KBM-7 (cell line): Measurements from ENCODE around the gene TMEM150A.
"Not testable (repeated sequence)": the region's sequence is repeated elsewhere in the genome, so short reads cannot be mapped to it uniquely, and the experiment has no call there.

Experiments
- DNase-seq: peaks from one replicate; pipeline ENCODE4 v3.0.0-alpha.2; 2015
- in situ Hi-C: fragments of 300-500 bp; cut with MboI; formaldehyde crosslinking; loops from 2 replicates; pipeline ENCODE4 v1.14.3; 2020; ENCODE audit warnings: low sequenced_read_pairs, low pct_unique_long_range_greater_than_20kb, mixed read lengths

The TMEM150A gene

DNA sequence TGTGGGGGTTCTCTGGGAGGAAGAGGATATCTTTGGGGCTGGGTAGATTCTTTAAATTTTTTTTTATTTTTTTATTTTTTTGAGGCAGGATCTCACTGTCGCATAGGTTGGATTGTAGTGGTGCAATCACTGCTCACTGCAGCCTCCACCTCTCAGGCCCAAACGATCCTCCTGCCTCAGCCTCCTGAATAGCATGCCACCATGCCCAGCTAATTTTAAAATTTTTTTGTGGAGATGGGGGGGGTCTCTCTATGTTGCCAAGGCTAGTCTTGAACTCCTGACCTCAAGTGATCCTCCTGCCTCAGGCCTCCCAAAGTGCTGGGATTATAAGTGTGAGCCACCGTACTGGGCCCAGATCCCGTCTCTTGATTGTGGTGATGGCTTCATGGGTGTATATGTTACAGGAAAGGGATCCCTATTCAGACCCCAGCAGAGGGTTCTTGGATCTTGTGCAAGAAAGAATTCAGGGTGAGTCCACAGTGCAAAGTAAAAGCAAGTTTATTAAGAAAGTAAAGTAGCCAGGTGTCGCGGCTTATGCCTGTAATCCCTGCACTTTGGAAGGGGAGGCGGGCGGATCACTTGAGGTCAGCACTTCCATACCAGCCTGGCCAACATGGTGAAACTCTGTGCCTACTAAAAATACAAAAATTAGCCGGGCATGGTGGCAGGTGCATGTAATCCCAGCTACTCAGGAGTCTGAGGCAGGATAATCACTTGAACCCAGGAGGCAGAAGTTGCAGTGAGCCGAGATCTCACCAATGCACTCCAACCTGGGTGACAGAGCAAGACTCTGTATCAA, 11.4 kb upstream of the TMEM150A start:
- no peak for DNase-seq
- in situ Hi-C loops, result no loop called here

- DNase-seq, result peak; percentile 93
- in situ Hi-C loops, result no loop called here
Observed at GRCh38 chr2:85611705-85612587, 9.4 kb upstream of the TMEM150A start, which contains the start of gene C2orf68. Gene C2orf68, minus strand, starts transcription at chr2:85612066. Its CDS starts 82 bp downstream, at chr2:85611984.

DNA sequence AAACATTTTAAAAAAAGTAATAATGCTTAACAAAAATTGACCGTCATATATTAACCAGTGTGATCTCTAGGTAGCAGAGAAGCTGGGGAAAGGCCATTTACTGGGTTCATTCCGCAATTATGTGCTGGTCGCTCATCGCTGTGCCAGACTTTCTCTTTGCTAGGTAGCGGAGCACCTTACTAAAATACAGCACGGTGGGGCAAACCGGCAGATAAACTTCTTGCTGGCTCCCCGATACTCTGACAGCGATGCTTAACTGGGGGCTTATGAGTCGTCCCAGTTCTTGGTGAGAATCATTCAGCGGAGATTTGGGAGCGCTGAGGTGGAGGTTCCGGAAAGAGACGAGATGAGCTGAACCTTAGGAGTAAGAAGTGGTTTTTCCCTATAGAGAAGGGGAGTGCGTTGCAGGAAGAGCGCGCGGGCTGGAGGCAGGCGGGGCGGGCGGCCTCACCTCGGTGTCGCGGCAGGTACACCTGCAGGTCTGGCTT, 8.8 kb upstream of the TMEM150A start:
- in situ Hi-C loops, result no loop called here
- no peak for DNase-seq

GRCh38 chr2:85607268-85608215, 5.0 kb upstream of the TMEM150A start:
- in situ Hi-C loops, result no loop called here
- no peak for DNase-seq

DNA sequence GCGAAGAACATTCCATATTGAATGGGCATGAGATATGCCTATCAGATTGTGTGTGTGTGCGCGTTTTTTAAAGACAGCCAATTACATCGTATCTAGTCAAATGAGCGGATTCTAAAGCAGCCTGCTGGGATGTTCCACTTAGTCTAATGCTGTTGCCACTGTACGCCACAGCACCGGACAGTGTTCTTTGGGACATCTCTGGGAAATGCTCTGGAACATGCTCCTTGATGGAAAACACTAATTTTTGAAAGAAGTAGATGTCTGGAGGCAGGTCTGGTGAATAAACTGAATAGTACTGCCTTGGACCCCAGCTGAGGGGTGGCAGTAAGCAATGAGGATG, 3.6 kb upstream of the TMEM150A start:
- DNase-seq, result no peak
- in situ Hi-C loops, result no loop called here

GRCh38 chr2:85605406-85606115, 3.1 kb upstream of the TMEM150A start:
- in situ Hi-C loops, result no loop called here
- no peak for DNase-seq

- in situ Hi-C loops, result no loop called here
Observed at GRCh38 chr2:85604568-85605339, 2.3 kb upstream of the TMEM150A start.

GRCh38 chr2:85604133-85604444, 1.6 kb upstream of the TMEM150A start:
- in situ Hi-C loops, DNase-seq: not testable (repeated sequence)

More at GRCh38 chr2:85604568-85605339, 2.3 kb upstream of the TMEM150A start:
- DNase-seq, result no peak

DNA sequence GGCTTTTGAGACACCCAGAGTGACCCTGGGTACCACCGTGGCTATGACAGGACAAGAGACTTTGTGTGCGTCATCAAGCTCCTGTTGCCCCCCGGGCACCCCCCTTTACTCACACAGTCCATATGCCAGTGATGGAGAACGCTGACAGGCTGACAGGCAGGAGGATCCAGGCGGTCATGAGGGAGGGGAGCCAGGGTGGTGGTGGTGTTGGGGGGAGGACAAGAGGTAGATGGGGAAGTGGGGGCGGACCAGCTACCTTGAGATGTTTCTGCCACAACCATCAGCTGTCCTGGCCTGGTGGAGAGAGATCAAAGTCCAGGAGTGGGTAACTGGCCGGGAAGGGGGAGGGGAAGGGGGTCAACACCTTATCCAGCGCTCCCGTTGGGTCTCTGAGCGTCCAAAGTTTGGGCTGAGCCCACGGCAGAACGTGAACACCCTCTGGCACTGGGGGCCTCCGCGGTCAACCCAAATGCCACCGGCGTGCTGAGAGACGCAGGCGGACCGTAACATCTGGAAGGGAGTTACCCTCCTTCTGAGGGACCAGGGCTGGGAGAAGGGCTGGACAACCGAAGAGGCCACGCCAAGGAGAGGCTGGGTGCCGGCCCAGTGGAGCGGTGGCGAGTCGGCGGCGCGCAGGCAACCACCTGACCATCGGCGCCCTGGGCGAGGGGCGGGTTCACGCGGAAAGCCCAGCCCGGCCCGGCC, 575 bp downstream of the TMEM150A start:
- DNase-seq, result no peak
- in situ Hi-C loops, result no loop called here

- in situ Hi-C loops, result no loop called here
Observed at GRCh38 chr2:85600951-85601770, 1.3 kb downstream of the TMEM150A start.

GRCh38 chr2:85600235-85600575, 2.3 kb downstream of the TMEM150A start:
- in situ Hi-C loops, result no loop called here
- DNase-seq, result no peak

More at GRCh38 chr2:85600951-85601770, 1.3 kb downstream of the TMEM150A start:
- no peak for DNase-seq

- DNase-seq, result no peak
- in situ Hi-C loops, result no loop called here
Observed at GRCh38 chr2:85599468-85600234, 2.8 kb downstream of the TMEM150A start.

- in situ Hi-C loops, result no loop called here
- no peak for DNase-seq
Observed at GRCh38 chr2:85598594-85599340, 3.7 kb downstream of the TMEM150A start.

- in situ Hi-C loops, result no loop called here
- no peak for DNase-seq
Observed at GRCh38 chr2:85597241-85597640, 5.3 kb downstream of the TMEM150A start.

DNA sequence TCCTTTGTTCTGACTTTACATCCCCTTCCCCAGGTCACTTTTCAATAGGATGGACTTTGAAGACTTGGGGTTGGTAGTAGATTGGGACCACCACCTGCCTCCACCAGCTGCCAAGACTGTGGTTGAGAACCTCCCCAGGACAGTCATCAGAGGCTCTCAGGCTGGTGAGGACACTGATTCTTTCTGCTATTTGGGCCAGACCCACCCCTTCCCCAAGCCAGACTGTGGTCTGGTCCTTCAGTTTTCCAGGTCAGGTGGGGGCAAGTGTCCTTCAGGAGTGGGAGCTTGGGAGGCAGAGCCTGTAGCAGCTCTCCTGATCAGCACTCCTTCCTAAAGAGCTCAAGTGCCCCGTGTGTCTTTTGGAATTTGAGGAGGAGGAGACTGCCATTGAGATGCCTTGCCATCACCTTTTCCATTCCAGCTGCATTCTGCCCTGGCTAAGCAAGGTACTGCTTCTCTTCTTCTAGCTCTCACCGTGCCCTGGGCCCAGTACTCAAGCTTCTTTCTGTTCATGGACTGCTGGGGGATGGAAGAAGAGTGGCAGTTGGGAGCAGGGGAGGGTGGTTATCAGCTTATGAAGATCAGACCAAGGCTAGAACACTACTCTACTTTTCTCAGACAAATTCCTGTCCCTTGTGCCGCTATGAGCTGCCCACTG, 5.9 kb downstream of the TMEM150A start:
- DNase-seq, result no peak
- in situ Hi-C loops, result no loop called here
